ENCODE data around the gene KCNJ4. TPM values are rescaled to one million over a fixed set of nuclear protein-coding genes. Genes with fewer than 3 reads are reported as not detected.

The KCNJ4 gene
- total RNA-seq, 4 donors from 2014 or later = not detected

DNA sequence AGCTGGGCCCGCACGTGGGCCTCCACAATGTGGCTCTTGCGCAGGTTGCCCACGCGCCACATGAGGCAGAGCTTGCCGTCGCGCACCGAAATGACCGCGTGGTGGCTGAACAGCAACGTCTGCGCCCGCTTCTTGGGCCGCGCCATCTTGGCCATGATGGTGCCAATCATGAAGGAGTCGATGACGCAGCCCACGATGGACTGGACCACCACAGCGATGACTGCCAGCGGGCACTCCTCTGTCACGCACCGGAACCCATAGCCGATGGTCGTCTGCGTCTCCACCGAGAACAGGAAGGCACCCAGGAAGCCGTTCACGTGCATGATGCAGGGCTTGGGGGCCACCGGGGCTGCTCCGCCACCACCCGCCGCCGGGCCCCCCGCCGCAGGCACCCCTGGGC, 27.5 kb downstream of the KCNJ4 start:
- Histone ChIP-seq H3K27ac (no peak overlapping the region), H3K36me3 (no peaks in the 10 kb centered on the region), H3K27me3 (no peaks in the 10 kb centered on the region), H3K4me3 (replicated peaks in 1 of 3) (no peak overlapping the region), H3K4me1 (peaks cover 5 to 6% of the 10 kb centered on the region in 2 donors), H3K9me3 (no peaks in the 10 kb centered on the region)
- intact Hi-C loops (cut with DNase I) = no loop called here
- 97 to 98% methylated on average over 22 to 35 of the region's 36 CpGs for WGBS, 2 donors
- TF ChIP-seq, protein P1, sequence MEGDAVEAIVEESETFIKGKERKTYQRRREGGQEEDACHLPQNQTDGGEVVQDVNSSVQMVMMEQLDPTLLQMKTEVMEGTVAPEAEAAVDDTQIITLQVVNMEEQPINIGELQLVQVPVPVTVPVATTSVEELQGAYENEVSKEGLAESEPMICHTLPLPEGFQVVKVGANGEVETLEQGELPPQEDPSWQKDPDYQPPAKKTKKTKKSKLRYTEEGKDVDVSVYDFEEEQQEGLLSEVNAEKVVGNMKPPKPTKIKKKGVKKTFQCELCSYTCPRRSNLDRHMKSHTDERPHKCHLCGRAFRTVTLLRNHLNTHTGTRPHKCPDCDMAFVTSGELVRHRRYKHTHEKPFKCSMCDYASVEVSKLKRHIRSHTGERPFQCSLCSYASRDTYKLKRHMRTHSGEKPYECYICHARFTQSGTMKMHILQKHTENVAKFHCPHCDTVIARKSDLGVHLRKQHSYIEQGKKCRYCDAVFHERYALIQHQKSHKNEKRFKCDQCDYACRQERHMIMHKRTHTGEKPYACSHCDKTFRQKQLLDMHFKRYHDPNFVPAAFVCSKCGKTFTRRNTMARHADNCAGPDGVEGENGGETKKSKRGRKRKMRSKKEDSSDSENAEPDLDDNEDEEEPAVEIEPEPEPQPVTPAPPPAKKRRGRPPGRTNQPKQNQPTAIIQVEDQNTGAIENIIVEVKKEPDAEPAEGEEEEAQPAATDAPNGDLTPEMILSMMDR (IDR thresholded peaks at IDR 0.05) = no peak
- no peak for TF ChIP-seq POLR2A (IDR thresholded peaks at IDR 0.05)
- DNase-seq = no peak

DNA sequence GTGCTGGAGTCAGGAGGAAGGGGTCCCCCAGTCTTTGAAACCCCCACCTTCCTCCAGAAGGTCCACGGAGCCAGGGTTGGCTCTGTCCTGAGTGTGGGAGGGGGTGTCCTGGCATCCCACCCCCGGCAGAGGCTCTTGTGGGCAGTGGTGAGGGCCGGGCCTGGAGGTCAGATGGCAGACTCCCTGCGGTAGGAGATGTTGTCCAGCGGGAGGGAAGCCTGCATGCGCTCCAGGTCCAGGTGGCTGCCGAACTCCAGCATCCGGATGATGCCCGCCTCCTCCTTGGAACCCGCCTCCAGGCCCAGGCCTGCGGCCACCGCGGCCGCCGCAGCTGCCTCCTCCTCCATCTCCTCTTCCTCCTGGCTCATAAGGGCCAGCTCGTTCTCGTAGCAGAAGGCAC, 28.4 kb downstream of the KCNJ4 start:
- peaks cover 6 to 8% of the 10 kb centered on the region in 2 donors for H3K4me1 ChIP-seq
- 85 to 100% methylated on average over 1 to 13 of the region's 17 CpGs for WGBS, 2 donors
- intact Hi-C loops (cut with DNase I) = no loop called here
- TF ChIP-seq, protein P1 (IDR thresholded peaks at IDR 0.05) = no peak
- no peak for TF ChIP-seq POLR2A (IDR thresholded peaks at IDR 0.05)
- no peaks in the 10 kb centered on the region for H3K9me3 ChIP-seq
- no peak for DNase-seq
- no peak overlapping the region for H3K27ac ChIP-seq
- no peak overlapping the region for H3K4me3 ChIP-seq (replicated peaks in 1 of 3)
- no peaks in the 10 kb centered on the region for H3K36me3 ChIP-seq
- no peaks in the 10 kb centered on the region for H3K27me3 ChIP-seq

DNA sequence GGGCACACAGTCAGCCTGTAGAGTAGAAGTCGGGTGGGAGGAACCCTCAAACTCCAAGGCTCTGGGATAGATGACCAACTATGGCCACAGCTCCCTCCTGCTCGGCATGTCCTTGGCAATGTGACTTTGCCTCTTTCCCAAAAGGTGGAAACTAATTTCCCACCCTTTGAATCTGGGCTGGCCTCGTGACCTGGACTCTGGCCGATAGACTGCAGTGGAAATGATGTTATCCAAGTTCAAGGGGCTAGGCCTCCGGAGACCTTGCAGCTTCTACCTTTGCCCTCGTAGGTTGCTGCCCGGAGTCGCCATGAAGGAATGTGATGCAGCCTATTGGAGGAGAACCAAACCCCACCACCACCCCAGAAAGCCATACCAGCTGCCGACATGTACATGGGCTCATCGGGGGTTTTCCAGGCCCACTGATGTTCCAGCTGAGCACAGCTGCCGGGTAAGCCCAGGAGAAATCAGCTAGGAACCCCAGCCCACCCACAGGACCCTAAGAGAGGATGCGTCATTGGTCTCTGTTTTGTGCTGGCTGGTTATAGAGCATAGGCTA, 30.4 kb downstream of the KCNJ4 start:
- no peak for DNase-seq
- Histone ChIP-seq H3K4me3 (replicated peaks in 1 of 3) (no peak overlapping the region), H3K4me1 (peaks cover 9 to 13% of the 10 kb centered on the region in 2 donors), H3K36me3 (no peaks in the 10 kb centered on the region), H3K9me3 (no peaks in the 10 kb centered on the region), H3K27me3 (no peaks in the 10 kb centered on the region), H3K27ac (no peak overlapping the region)
- TF ChIP-seq, protein P1 (IDR thresholded peaks at IDR 0.05) = no peak
- TF ChIP-seq POLR2A (IDR thresholded peaks at IDR 0.05) = no peak
- WGBS, 2 donors = 84 to 97% methylated on average over 12 of the region's 12 CpGs
- intact Hi-C loops (cut with DNase I) = no loop called here

DNA sequence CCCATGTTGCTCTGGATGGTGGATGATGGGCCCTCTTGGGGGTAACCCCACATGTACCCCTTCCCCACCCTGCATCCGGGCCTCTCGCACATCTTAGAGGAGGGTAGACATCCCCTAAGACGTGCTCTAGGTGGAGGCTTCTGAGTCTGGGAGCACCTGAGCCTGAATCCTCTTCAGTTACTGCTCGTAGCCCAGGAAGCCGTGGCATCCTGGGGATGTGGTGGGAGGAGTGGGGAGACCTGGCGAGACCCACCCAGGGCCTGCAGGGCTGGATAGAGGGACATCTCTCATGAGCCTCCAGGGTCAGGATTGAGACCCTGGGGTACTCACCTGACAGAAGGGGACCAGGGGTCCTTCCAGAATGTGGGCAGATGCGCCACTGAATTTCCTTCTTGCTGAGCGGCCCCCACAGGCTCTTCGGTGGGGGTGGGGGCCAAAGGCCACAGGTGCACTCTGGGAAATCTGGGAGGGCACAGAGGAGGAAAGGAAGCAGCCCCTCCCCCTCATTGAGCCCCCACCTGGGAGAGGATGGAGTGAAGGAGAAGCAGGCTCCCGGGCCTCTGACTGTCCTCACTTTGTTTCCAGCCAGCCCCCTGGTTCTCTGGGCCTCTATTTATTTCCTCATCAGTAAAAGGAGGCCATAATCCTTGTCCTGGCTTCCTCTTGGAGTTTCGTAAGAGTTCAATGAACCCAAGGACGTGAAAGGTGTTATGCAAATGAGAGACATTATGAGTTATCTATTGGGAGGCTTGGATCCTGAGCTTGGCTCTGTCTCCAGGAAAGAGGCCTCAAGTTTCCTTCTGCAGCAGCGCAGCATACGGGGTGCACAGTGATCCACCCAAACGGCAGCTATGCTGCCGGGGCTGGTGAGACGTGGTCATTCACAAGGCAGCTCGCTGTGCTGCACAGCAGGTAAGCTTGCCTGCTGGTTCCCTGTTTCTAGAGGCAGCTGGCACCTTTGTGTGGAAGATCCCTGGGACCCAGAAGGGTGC, 31.2 kb downstream of the KCNJ4 start:
- no peak overlapping the region for H3K4me3 ChIP-seq (replicated peaks in 1 of 3)
- no peaks in the 10 kb centered on the region for H3K36me3 ChIP-seq
- H3K4me1 ChIP-seq = peaks cover 14 to 19% of the 10 kb centered on the region in 2 donors
- no peak for DNase-seq
- WGBS, 2 donors = 72 to 87% methylated on average over 15 to 18 of the region's 18 CpGs
- no peaks in the 10 kb centered on the region for H3K9me3 ChIP-seq
- no peaks in the 10 kb centered on the region for H3K27me3 ChIP-seq
- intact Hi-C loops (cut with DNase I) = no loop called here
- no peak overlapping the region for H3K27ac ChIP-seq
- TF ChIP-seq, protein P1 (IDR thresholded peaks at IDR 0.05) = no peak
- TF ChIP-seq POLR2A (IDR thresholded peaks at IDR 0.05) = no peak

Data from thyroid gland (tissue), 4 donors.